Stimulated activated CD8-positive, alpha-beta memory T cell treated with anti-CD3 and anti-CD28 coated beads, Interleukin-7, amount 100 ng/mL, for 4 hours (primary cell): Measurements from ENCODE around the gene P2RY6.

ENCODE experiments used
- DNase-seq, 2 donors: peaks; one replicate each; pipeline ENCODE4 v3.0.0-alpha.2; 2020; ENCODE audit warnings: low read depth in 2 of 2

Gene P2RY6

DNA sequence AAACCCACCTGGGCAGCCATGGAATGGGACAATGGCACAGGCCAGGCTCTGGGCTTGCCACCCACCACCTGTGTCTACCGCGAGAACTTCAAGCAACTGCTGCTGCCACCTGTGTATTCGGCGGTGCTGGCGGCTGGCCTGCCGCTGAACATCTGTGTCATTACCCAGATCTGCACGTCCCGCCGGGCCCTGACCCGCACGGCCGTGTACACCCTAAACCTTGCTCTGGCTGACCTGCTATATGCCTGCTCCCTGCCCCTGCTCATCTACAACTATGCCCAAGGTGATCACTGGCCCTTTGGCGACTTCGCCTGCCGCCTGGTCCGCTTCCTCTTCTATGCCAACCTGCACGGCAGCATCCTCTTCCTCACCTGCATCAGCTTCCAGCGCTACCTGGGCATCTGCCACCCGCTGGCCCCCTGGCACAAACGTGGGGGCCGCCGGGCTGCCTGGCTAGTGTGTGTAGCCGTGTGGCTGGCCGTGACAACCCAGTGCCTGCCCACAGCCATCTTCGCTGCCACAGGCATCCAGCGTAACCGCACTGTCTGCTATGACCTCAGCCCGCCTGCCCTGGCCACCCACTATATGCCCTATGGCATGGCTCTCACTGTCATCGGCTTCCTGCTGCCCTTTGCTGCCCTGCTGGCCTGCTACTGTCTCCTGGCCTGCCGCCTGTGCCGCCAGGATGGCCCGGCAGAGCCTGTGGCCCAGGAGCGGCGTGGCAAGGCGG lies 24.5 kb downstream of the P2RY6 start:
- no peak for DNase-seq

DNA sequence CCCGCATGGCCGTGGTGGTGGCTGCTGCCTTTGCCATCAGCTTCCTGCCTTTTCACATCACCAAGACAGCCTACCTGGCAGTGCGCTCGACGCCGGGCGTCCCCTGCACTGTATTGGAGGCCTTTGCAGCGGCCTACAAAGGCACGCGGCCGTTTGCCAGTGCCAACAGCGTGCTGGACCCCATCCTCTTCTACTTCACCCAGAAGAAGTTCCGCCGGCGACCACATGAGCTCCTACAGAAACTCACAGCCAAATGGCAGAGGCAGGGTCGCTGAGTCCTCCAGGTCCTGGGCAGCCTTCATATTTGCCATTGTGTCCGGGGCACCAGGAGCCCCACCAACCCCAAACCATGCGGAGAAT lies 25.1 kb downstream of the P2RY6 start:
- no peak for DNase-seq

DNA sequence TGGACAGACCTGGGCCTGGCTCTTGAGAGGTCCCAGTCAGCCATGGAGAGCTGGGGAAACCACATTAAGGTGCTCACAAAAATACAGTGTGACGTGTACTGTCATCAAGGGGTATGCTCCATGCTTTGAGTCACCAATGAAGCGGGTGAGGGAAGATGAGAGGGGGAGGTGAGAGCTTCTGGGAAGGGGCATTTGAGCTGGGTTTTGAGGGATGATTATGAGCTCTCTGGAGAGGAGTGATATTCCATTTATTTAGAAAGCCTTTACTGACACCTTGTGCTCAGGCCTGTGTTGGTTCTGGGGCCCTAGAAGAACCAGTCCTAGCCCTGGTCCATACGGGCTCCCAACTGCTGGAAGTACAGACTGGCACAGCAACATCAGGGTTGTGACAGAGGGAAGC lies 25.6 kb downstream of the P2RY6 start:
- no peak for DNase-seq

DNA sequence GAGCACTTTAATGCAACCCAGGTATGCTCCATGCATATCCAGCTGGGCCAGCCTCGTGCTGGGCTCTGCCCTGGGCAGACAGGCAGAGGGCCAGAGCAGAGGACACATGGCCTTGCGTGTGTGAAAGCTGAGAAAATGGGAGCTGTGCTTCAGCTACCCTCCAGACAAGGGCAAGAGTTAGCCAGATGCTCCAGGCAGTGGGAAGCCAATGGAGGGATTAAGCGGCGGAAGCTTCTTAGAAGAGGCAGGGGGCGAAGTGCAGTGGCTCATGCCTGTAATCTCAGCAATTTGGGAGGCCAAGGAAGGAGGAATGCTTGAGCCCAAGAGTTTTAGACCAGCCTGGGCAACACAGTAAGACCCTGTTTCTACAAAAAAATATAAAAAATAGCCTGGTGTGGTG lies 26.1 kb downstream of the P2RY6 start:
- no peak for DNase-seq

DNA sequence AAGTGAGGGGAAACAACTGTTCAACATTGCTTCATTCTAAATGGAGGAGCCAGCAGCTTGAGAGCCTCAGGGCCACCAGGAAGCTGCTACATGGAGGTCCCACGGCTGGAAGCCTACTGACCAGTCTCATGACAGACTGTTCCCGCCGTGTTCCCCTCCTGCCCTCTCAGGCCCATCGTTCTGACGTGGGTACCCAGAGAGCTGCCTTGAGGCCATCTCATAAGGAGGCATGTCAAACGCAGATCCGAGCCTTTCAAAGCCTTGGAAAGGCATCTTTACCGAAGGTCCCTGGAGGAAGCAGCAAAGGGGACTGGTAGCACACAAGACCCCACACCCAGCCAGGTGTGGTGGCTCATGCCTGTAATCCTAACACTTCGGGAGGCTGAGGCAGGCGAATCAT lies 27.6 kb downstream of the P2RY6 start:
- DNase-seq, result no peak

DNA sequence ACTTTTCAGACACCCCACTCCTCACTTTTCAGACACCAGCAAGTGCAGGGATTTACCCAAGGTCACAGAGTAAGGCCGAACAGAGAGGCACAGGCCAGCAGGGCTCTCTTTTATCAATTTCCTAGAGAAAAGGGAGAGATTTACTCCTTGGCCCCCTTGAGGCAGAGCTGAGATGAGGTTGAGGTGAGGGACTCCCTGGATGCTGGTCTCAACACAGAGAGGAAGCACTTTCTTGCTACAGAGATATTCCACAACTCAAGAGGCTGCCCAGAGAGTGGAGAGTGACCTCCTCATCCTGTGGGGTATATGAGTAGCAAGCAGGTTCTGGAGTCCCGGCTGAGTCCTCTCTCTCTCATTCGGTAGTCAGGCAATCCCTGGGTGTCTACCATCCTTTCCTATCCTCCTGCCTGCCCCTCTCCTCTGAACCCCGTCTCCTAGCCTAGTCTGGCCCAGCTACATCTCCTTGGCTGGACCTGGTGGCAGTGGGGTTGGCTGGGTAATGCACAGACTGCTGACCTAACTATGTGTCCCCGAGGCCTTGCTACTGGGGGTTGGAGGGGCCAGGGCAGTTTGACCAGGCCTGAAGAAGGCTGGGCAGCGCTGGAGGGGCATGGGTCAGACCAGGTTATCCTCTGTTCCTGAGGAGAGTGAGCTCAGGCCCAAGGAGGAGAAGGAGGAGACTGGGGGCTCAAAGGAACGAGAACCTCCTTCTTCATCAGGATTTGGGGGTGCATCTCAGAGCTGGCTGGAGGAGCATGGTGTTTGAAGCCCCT lies 34.1 kb downstream of the P2RY6 start:
- no peak for DNase-seq

DNA sequence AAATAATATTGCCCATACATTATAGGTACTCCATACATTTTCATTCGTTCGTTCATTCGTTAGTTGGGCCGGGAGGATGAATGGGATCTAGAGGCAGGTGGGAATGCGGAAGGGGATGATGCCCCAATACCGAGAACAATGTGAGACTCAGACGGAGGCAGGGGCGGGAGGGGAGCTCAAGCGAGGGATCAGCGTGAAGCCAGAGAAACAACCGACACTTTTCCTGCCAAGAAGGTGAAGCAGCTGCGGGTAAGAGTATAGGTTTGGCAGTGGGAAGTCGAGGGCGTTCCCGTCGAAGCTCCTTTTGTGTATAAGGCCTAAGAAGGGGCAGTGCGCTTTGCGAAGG lies 34.8 kb downstream of the P2RY6 start:
- no peak for DNase-seq

DNA sequence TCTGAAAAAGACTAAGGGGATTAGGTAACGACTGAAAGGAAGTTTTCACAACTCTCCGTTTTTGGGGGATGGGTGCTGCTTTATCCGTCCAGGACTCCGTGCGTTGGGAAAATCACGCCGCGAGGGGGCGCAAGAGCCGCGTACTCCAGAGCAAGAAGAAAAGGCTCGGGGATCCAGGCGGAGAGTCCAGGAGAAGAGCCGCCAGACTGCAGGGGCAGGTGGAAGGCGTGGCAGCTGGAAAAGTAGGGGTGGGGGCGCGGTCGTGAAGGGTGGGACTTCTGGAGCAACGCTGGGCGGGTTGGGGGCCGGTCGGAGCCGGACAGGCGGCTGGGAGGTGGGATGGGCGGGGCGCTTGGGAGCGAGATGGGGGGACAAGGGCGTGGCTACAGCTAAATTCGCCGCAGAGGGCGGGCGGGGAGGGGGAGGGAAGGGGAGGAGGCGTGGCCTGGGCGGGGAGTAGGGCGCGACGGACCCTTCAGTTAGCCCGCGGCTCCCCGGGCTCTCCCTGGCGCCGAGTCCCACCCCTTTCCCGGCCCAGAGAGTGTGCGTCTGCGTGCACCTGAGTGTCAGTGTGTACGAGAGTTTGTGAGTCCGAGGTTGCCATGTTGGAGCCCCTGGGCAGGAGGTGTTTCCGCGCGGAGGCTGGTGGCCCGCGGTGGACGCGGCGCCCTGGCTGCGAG lies 35.3 kb downstream of the P2RY6 start:
- peak; percentile 78 to 80 for DNase-seq

DNA sequence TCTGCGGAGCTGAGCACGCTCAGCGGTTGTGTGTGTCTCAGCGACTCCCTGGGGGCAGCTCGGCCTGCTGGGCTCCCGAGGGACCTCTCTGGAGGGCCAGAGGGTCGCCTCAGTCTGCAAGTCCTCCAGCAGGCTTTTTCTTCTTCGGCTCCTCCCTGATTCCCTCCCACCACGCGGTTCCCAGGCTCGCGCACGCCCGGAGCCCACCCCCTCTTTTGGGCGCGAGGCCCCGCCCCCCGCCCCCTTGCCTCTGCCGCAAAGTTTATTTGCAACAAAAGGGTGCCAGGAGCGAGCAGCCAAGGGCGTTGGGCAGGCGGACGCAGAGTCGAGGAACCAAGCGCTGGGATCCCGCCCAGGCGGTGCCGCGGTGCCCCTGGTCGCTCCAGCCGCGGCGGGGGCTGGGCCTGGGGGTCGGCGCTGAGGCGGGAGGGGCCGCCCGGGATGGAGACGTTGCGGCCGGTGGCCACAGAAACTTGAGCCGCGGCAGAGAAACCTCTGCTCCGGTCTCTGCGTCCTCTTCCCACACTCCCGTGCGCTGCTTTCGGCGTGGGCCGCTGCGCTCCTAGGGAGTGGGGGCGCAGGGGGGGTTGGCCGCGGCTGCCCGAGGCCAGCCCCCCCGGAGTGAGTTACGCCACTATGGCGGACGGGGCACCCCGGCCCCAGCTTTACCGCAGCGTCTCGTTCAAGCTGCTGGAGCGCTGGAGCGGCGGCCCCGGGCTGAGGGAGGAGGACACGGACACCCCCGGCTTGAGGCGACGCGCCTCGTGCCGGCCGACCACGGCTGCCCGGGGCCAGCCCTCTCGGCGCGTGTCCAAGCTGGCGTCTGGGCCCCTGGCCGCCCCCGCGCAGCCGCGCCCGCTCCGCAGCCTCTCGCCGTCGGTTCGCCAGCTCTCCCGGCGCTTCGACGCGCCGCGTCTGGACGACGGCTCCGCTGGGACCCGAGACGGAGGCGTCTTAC lies 36.1 kb downstream of the P2RY6 start, which contains the start of gene ARHGEF17:
Gene ARHGEF17 (plus strand): TSS at position 274 of the 958 bp plus-strand sequence. CDS start 363 bp downstream, at position 637.
- DNase-seq, result peak; percentile 22 to 40

DNA sequence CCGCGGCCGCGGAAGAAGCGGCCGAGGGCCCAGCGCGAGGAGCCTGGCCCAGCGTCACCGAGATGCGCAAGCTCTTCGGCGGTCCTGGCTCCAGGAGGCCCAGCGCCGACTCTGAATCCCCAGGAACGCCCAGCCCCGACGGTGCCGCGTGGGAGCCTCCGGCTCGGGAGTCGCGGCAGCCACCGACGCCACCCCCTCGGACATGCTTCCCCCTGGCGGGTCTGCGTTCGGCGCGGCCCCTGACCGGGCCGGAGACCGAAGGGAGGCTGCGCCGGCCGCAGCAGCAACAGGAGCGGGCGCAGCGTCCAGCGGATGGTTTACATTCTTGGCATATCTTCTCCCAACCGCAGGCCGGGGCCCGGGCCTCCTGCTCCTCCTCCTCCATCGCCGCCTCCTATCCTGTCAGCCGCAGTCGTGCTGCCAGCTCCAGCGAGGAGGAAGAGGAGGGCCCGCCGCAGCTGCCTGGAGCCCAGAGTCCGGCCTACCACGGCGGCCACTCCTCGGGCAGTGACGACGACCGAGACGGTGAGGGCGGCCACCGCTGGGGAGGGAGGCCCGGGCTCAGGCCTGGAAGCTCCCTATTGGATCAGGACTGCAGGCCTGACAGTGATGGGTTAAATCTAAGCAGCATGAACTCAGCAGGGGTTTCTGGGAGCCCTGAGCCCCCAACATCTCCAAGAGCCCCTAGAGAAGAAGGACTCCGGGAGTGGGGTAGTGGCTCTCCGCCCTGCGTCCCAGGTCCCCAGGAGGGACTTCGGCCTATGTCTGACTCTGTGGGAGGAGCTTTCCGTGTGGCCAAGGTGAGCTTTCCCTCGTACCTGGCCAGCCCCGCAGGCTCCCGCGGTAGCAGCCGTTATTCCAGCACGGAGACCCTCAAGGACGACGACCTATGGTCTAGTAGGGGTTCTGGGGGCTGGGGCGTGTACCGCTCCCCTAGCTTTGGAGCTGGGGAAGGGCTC lies 37.1 kb downstream of the P2RY6 start:
- DNase-seq, result no peak

DNA sequence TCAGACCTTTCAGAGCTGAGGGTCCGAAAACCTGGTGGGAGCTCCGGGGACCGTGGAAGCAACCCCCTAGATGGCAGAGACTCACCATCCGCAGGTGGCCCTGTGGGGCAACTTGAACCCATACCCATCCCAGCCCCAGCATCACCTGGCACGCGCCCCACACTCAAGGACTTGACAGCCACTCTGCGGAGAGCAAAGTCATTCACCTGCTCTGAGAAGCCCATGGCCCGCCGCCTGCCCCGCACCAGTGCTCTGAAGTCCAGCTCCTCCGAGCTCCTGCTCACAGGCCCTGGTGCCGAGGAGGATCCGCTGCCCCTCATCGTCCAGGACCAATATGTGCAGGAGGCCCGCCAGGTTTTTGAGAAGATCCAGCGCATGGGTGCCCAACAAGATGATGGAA lies 37.9 kb downstream of the P2RY6 start:
- no peak for DNase-seq

DNA sequence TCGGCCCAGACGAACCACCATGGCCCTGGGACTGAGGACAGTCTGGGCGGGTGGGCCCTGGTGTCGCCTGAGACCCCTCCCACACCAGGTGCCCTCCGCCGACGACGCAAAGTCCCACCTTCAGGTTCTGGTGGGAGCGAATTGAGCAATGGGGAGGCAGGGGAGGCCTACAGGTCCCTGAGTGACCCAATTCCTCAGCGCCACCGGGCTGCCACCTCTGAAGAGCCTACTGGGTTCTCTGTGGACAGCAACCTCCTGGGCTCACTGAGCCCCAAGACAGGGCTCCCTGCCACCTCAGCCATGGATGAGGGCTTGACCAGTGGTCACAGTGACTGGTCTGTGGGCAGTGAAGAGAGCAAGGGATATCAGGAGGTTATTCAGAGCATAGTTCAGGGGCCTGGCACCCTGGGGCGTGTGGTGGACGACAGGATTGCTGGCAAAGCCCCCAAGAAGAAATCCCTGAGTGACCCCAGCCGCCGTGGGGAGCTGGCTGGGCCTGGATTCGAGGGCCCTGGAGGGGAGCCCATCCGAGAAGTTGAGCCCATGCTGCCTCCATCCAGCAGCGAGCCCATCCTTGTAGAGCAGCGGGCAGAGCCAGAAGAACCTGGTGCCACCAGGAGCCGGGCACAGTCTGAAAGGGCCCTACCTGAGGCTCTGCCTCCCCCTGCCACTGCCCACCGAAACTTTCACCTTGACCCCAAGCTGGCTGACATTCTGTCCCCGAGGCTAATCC lies 38.7 kb downstream of the P2RY6 start:
- no peak for DNase-seq

DNA sequence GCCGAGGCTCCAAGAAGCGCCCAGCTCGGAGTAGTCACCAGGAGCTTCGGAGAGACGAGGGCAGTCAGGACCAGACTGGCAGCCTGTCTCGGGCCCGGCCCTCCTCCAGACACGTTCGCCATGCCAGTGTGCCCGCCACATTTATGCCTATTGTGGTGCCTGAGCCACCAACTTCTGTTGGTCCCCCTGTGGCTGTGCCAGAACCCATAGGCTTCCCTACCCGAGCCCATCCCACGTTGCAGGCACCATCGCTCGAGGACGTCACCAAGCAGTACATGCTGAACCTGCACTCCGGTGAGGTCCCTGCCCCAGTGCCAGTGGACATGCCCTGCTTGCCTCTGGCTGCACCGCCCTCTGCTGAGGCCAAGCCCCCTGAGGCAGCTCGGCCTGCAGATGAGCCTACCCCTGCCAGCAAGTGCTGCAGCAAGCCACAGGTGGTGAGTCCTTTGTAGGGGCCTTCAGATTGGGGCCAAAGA lies 39.3 kb downstream of the P2RY6 start:
- DNase-seq, result no peak

DNA sequence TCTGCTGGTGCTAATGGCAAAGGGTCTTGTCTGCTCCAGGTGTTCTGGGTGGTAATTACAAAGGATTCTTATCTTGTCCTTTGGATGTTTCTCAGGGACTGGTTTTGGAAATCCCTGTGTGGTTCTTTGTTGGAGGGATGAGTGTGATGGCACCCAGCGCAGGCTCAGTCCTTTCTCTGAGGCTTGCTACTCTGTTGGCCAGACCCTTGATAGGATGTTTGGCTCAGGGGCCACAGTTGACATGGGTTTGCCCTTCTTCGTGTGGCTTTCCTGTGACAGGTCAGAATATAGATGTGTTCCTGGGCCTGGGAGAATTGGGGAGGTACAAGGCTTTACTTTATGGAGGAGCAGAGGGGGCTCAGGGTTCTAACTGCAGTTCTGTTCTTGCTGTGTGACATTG lies 39.9 kb downstream of the P2RY6 start:
- no peak for DNase-seq

DNA sequence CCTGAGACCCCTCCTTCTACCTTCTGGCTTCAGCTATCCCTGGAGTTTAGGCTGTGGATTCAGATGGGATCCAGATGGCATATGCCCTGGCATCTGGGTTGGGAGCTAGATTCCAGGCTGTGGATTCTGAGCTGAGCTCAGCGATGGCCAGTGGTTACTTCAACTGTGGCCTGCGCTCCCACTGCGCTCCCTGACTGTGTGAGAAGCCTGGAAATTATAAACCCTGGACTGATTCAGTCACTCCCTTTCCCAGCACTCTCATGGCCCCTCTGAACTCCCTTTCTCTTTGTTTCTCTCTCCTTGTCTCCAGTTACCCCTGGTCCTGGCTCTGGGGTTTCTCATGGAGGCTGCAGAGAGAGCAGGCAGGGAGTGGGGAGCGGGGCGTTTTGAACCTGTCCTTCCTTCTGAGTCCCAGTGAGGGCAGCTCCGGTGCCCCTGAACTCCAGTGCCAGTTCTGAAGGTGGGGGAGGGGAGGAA lies 40.8 kb downstream of the P2RY6 start:
- DNase-seq, result no peak

DNA sequence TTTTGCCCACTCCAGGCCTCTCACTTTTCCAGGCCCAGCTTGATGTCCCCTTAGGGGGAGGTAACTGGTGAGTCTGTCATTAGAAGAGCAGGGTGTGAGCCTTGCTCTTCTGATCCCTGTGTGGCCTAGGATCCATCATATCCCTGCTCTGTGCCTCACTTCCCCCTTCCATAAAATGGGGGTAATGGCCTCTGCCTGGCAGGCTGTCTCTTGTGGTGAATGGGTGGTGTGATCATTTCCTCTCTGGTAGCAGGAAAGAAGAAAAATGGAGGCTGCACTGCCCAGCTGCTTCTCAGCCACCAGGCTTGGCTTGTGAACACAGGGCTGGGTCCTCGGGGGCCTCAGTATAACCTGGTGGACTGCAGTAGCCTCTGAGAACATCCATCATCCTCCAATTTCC lies 41.5 kb downstream of the P2RY6 start:
- DNase-seq, result no peak

DNA sequence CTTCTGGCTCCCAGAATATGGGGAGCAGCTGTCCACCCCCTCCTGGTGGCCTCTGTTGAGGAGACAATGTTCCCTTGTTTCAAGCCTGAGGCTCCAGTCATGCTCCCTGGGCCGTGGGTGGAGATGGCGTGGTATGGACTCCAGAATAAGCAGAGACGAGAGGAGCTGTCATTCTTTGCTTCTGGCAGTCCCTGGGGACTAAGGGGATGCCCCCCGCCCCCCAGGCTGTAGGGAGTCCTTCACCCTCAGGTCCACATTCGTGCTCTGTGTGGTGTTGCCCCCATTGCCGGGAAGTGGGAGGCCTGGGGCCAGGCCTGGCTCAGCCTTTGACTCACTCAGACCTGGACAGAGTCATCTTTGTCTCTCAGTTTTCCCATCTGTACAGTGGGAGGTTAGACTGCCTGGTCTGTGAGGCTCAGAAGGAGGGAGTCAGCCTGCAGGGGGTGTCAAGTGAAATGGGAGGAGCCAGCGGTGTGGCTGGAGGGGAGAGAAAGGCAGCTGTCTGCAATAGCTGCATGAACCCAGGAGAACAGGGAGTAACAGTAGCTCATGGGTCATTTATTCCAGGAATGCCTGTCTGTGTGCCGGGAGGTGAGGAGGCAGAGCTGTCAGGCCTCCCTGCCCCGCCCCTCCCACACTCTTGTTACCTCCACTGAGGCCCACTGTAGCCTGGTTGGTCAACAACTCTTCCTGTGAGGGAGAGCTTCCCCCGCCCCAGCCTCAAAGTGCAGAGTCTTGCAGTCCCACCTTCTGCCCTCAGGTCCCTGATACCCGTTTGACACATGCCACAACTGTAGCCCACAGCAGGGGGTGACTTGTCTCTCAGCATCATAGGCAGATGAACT lies 42.2 kb downstream of the P2RY6 start:
- peak in 1 of 2 donors; percentile 2 for DNase-seq

DNA sequence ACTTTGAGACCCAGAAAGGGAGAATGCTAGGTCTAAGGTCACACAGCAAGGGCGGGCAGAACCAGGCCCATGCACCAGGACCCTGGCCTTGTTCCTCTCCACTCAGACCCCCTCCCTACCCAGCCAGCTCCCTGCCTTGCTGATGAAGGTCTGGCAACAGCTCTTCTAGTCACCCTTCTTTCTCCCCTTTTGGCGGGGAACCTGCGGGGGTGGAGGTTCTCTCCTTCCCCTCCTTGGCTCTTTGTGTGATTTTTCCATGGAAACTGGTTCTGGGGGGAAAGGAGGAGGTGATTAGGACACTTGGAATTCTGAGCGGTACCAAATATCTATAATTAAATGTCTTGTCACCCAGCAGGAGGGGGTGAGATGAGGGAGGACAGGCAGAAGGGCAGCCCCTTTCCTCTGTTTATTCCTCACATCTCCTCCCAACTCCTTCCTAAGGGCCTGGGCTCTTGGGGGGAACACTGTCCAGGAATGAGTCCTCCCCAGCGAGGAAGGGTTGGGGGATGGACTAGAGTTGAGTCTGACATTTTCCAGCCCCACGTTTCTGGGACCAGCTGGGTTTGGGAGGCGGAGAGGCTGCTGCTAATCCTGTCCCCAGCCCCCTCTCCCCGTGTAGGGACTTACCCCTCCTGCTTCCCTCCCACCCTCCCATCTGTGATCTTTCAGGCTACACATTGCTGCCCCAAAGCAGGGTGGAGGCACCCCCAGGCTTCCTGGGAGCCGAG lies 43.3 kb downstream of the P2RY6 start:
- no peak for DNase-seq
